IPS-18c (cell line): ENCODE data around the gene THRB.

Experiments
- H3K4me3 ChIP-seq: 2 replicates; pipeline ENCODE4 v1.7.0; 2013; ENCODE audit warnings: low read depth, mild to moderate bottlenecking, low read length, moderate library complexity; ENCODE audit not compliant: insufficient read depth
- H3K9me3 ChIP-seq: one replicate; pipeline ENCODE4 v1.6.1; 2013; ENCODE audit warnings: mild to moderate bottlenecking, low read length, moderate library complexity; ENCODE audit not compliant: control insufficient read depth, insufficient read depth

The THRB gene

DNA sequence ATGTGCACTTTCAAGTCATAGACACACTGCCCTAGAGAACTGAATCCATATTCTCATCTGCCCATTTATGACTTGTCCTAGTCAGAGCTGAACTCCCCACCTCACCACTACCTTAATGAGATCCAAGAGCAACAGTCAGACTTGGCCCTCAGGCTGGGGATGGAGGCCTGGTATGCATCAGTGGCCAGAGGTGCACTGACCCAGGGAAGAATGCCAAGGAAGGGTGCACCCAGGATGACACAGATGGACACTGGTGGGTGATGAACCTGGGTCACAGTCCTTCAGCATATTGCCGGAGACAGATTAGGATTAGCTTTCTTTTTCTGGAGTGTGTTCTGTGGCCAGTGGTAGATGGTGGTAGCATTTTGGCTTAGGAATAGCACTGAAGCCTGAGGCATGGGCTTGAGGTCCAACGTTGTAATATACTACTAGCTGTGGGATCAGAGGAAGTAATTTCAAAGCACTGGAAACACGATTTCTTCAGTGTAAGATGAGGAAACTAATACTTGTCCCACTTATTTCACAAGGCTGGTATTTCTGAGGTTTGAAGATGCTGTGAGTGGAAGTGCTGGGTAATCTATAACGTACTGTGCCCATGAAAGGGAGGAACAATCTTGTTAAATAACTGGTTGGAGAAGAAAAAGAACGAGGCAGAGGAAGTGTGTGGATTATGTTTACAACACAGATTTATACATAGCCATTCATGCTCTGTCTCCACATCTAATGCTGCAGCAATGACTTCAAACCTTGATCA lies 265.0 kb downstream of the THRB start:
- Histone ChIP-seq H3K9me3 (no peaks in the 10 kb centered on the region), H3K4me3 (no peak overlapping the region)

DNA sequence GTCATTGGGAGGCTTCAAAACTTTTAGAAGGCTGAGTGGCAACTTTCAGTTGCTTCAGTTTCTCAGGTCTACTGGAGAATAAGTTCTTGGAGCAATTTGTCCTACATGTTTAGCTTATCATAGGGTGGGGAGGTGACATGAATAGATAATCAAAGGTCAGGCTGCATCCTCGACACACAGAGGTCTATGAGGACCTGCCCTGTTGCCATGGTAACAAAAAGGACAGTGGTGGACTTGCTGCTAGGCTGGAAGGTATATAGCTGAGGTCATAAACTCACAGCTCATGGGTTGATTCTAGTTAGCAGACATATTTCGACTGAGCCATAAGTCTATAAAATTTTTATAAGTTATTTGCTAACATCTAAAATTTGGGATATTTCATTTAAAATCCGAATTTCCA lies 267.0 kb downstream of the THRB start:
- H3K9me3 ChIP-seq = no peaks in the 10 kb centered on the region

DNA sequence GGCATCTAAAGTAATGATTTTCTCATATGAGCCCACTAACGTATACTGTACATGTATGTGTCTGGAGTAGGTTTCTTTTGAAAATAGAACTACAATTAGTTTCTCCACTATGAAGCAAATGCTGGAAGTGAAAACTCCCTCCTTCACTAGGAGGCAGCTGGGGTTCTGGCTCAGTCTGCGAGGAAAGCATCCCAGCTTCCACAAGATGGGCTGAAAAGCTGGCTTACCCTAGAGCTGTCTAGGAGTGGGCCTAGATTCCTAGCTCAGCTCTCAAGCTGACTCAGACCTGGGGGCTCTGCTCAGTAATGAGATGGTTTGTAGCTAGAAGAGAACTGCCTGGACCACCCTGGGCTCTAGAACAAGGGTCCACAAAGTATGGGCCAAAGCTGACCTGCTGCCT lies 268.3 kb downstream of the THRB start:
- Histone ChIP-seq H3K4me3 (no peak overlapping the region), H3K9me3 (no peaks in the 10 kb centered on the region)

More for the DNA sequence above, 267.0 kb downstream of the THRB start:
- H3K4me3 ChIP-seq = no peak overlapping the region

GRCh38 chr3:24225385-24225950 lies 269.2 kb downstream of the THRB start:
- no peaks in the 10 kb centered on the region for H3K9me3 ChIP-seq
- H3K4me3 ChIP-seq = no peak overlapping the region

DNA sequence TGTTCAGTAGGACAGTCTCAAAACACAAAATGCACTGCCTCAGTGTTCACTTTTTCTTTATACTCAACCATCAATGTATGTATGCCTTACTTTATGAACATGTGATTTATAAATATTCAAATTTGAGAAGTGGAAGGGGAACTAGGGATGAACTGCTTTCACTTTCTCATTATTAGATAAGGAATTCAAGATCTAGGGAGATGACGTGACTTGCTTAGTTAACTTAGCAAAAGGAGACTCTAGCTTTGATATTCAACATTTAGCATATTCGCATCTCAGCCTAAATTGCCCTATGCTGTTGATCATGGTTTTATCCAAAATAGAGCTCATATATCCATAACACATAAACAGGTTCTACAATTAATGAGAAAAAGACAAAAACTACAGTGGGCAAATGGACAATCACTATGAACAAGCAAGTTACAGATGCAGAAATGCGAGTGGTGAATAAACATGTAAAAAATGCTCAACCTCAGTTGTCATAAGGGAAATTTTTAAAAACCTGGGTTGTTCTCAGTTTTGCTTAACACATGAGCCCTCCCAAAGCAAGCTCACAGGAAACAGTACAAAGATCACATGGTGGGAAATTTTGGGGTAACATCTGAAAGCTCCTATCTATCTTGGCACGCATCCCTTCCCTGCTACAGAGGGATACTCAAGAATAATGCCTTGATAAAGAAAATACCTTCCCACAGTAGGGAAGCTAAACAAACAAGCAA lies 269.8 kb downstream of the THRB start:
- H3K4me3 ChIP-seq = no peak overlapping the region
- no peaks in the 10 kb centered on the region for H3K9me3 ChIP-seq

DNA sequence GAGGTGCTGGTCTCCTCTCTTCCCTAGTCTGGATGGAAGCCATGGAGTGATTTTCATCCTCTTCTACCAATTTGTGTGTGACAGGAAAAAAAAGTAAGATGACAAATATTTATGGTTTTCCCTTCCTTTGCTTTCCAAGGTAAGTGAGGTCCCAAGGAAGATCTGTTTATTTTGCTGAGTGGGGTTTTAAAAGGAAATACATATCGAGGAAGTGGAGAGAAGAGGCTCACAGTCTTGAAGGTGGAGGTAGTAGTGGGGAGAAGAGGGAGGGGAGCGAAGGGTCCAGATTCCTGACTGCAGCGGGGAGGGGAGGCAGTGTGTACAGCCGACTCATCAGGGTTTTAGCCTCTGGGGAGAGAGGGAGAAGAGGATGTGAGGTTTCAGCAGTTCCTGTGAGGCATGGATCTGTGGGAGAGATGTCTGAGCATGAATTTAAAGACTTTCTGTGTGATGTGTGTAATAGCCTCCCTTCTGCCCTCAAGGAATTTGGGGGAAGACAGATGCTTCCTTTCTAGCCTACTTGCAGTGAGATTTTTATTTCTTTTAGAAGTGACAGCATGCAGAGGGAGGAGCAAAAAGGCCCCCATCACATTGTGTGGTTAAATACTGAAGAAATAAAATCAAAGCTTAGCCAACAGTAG lies 272.4 kb downstream of the THRB start:
- H3K9me3 ChIP-seq = no peaks in the 10 kb centered on the region
- H3K4me3 ChIP-seq = no peak overlapping the region

GRCh38 chr3:24220859-24221657 lies 273.6 kb downstream of the THRB start:
- no peak overlapping the region for H3K4me3 ChIP-seq

GRCh38 chr3:24215502-24215901 lies 279.1 kb downstream of the THRB start:
- Histone ChIP-seq H3K9me3 (no peaks in the 10 kb centered on the region), H3K4me3 (no peak overlapping the region)

More at GRCh38 chr3:24220859-24221657, 273.6 kb downstream of the THRB start:
- no peaks in the 10 kb centered on the region for H3K9me3 ChIP-seq

- Histone ChIP-seq H3K4me3 (no peak overlapping the region), H3K9me3 (no peaks in the 10 kb centered on the region)
Measured at GRCh38 chr3:24211381-24211780, 283.3 kb downstream of the THRB start.

DNA sequence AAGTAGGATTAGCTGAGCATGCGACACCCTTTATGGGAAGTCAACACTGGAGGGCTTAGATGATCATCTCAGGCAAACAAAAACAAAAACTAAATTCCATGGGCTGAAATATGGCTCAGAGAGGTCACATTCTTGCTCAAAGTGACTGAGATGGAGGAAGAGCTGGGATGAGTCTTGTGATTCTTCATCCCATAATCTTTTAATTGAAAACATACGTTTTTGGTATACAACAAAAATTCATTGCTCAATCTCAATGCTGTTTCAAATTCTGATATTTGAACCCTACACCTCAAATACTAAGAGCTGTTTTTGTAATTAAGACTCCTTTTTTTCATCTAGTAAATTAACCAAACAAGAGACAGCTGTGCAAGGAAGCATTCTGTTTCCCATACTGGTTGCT lies 292.6 kb downstream of the THRB start:
- peaks cover 7% of the 10 kb centered on the region for H3K9me3 ChIP-seq
- H3K4me3 ChIP-seq = no peak overlapping the region

DNA sequence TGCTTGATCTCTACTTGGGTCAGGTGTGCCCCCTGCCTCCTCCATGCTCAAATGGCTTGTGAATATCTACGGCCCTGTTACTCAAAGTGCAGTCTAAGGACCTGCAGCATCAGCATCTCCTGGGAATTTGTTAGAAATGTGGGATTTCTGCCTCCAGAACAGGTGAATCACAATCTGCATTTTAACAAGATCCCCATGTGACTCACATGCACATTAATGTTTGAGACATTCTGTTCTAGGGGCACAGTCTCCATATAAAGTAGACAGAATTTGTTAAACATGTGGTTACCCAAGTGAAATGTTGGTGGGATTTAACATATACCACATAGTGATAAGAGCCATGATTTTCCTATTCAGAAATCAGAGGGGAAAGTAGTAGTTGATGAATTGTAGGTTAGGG lies 293.3 kb downstream of the THRB start:
- peaks cover 7% of the 10 kb centered on the region for H3K9me3 ChIP-seq

DNA sequence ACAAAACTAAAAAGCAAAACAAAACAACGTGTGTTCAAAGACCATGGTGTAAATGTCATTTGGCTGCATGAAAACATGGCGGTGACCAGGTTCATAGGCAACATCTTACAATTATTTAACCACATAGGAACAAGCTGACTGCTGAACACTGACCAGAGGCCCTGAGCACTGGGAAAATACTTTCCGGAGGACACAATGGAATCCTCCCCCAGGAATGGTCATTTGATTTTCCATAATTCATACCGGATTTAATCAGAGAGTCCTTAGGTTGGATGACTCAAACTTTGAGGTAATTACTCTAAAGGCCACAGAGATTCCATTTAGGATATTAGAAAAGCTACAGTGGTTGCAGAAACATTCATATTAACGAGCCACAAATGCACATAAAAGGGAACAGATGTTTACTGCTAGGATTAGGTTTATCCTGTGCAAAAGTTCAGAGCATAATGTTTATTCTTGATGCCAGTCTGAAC lies 294.8 kb downstream of the THRB start:
- Histone ChIP-seq H3K4me3 (no peak overlapping the region), H3K9me3 (peaks cover 7% of the 10 kb centered on the region)

More for the DNA sequence above, 293.3 kb downstream of the THRB start:
- no peak overlapping the region for H3K4me3 ChIP-seq

GRCh38 chr3:24199300-24199699 lies 295.4 kb downstream of the THRB start:
- no peak overlapping the region for H3K4me3 ChIP-seq
- peaks cover 7% of the 10 kb centered on the region for H3K9me3 ChIP-seq

- Histone ChIP-seq H3K9me3 (peaks cover 2% of the 10 kb centered on the region), H3K4me3 (no peak overlapping the region)
Measured at GRCh38 chr3:24198728-24199127, 295.9 kb downstream of the THRB start.

DNA sequence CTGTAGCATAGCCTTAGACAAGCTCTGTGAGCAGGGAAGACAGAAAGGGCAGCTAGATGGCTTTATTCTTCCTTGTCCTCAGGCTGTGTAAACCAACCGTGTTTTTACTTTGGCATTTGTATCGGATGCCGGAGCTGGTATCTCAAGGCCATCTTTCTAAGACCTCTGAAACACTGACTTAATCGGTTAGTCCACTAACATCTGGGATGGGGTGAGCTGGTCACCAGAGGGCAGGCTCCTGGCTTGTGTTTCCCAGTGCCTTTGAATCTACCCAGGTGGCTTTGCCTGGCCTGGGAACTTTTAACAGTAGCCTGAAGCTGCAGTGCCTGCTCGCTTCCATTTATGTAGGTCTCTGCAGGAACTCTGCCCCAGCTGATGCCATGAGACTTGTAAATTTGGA lies 296.8 kb downstream of the THRB start:
- Histone ChIP-seq H3K9me3 (peaks cover under 1% of the 10 kb centered on the region), H3K4me3 (no peak overlapping the region)

DNA sequence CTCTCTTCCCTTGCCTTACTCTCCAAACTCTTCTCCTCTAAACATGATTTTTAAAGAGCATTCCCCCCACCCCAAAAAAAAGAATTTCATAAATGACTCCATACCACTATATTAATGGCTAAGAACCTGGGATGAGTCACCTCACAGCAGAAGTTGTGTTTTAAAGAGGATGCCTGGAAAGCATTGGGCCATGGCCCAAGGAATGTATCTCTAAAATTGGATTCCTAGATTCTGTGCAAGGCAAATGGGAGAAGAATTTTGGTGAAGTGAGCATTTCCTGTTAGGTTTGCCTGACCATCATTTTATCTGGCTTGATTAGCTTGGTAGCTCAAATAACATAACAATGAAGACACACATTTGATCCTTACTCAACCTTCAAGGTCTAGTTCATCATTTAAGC lies 298.1 kb downstream of the THRB start:
- Histone ChIP-seq H3K9me3 (no peaks in the 10 kb centered on the region), H3K4me3 (no peak overlapping the region)
